OCI-LY7 (cell line): Measurements from ENCODE around the gene PCDHB14.

Source experiments
- CTCF ChIP-seq: fragments of 200-600 bp; sonication (generic); conservative IDR thresholded peaks from 2 replicates; pipeline ENCODE4 v1.5.1; 2014; ENCODE audit warnings: mild to moderate bottlenecking, antibody characterized with exemption, low read length, moderate library complexity, mixed read lengths
- EZH2phosphoT487 ChIP-seq: fragments of 200-600 bp; sonication (generic); IDR thresholded peaks from 2 replicates; pipeline ENCODE4 v1.6.1; 2018; ENCODE audit warnings: low read depth, borderline replicate concordance, mild to moderate bottlenecking, mixed run types, antibody characterized with exemption, low read length, moderate library complexity, mixed read lengths

- TF ChIP-seq CTCF (peak; percentile 86), EZH2phosphoT487 (no peak)
Measured at GRCh38 chr5:141192110-141192725, 30.9 kb upstream of the PCDHB14 start, which contains the start of gene PCDHB10.
